ENCODE measurements around the gene RAB3C.

The RAB3C gene

DNA sequence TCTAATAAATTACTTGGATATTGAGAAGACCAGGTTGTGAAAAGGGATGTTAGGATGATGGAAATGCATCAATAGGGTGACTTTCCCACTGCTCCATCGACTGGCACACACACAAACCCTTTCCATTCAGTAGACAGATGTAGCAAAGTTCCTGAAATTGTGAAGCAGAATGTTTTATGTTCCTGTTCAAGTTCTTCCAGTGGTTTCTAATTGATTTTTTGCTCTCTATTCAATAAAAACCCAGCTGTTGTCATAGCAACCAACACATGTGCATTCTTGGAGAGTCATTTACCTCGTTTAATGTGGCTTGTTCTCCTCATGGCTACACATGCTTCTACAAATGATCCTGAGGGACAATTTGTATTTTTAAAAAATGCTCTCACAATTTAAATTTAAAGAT lies 244.6 kb downstream of the RAB3C start:
- no peak for DNase-seq (ENCODE audit: low read depth in 3 of 3)

DNA sequence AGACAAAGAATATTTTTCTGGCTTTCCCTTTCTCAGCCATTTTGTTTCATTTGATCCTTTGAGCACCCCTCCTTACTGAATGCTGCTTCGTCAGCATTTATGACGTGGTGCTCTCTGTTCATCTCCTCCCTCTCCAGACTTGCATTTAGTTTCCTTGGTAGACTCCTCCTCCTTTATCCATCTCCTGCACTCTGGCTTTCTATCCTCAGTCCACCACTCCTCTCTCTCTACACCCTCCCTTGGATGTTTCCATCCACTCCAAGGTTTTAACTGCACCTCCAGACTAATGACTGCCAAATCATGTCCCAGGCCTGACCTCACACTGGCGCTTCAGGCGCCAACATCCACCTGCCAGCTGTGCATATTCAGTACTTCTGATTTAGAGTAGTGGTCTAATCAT lies 245.4 kb downstream of the RAB3C start:
- DNase-seq (ENCODE audit: low read depth in 3 of 3) = no peak

DNA sequence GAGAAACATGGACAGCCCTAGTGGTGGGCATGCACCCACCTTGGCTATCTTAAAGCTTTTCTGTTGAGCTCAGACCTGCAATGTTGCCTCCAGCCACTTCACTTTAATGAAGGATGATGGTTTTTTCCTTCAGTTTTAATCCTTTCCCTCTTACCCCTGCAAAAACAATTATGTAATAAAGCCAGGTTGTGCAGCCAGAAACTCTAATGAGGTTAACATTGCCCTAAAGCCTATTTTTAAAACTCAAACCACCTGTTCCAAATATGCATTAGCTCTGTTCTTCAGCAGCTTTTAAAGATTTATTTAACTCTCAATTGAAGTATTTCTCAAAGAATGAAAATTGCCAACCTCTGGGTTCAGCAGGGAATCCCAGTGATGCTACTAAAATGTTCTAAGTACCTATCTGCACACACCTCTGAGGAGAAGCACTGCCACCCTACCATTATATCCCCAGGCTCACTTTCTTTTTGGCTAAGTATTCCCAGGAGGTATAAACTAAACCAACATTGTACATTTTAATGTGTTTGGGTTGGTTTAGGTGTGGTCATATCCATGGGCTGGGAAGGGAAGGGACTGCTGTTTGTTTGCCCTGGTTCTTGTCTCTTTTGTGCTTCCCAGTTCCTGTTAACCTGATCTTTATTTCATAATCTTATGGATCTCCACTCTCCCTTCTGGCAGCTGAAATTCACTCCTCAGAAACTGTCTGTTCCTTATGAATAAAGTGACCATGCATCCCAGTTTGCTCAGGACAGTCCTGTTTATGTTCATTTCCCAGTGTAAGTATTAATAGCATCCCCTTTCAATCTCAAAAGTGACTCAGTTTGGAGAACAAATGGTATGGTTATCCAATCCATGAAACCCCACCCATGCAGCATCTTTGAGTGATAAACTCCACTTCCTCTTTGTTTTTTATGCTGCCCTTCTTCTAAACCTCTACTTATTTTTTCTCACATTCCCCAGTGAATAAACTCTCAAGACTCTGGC lies 251.7 kb downstream of the RAB3C start:
- DNase-seq (ENCODE audit: low read depth in 3 of 3) = no peak

DNA sequence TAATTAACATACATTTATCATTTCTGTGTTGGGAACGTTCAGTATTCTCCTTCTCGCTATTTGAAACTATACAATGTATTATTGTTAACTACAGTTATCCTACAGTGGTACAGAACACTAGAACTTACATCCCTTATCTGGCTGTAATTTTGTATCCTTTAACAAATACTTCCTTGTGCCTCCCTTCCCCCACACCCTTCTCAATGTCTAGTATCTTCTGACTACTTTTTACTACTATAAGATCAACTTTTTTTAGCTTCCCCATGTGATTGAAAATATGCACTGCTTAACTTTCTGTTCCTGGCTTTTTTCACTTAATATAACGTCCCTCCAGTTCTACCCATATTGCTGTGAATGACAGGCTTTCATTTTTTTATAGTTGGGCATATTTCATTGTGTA lies 253.5 kb downstream of the RAB3C start:
- DNase-seq (ENCODE audit: low read depth in 3 of 3) = no peak

DNA sequence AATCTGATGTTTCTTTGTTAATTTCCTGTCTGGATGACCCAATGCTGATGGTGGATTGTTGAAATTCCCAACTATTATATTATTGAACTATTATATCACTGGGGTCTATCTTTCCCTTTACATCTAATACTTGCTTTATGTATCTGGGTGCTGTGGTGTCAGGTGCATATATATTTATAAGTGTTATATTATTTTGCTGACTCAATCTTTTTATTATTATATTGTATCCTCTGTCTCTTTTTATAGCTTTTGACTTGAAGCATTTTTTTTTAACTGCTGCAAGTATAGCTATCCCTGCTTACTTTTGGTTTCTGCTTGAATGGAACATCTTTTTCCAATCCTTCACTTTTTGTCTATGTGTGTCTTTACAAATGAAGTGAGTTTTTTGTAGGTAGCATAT lies 255.9 kb downstream of the RAB3C start:
- no peak for DNase-seq (ENCODE audit: low read depth in 3 of 3)

DNA sequence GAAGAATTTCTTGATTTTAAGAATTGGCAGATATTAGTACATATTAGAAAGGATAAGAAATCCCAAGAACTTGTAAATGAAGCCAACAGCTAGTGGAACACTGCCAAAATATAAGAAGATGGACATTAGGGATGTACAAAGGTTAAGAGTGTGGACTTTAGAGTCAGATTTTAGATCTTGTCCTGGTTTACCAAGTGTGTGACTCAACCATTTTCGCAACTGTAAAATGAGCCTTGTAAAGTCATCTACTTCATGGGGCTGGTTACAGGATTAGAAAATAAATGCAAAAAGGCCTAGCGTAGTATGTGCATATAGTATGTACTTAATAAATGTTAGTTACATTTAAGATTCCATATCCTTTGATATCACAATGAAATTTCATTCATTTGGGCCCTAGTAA lies 260.0 kb downstream of the RAB3C start:
- no peak for DNase-seq (ENCODE audit: low read depth in 3 of 3)

DNA sequence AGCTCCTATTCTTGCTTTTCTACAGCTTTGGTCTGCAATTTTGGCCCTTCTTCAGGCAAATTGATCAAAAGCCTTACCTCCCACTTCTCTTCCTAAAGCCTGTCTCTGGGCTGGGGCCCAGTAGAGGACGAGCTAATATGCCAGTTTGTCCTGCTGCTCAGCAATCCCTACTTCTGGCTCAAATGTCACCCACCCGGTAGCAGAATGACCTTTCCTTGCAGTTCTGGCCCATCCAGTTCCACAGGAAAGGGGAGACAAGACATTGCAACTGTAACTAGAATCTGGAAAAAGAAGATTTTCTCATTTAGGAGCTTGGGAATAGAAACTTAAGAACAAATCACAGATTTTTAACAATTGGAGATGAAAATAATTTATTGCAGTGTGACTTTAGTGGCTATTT lies 261.5 kb downstream of the RAB3C start:
- no peak for DNase-seq (ENCODE audit: low read depth in 3 of 3)

DNA sequence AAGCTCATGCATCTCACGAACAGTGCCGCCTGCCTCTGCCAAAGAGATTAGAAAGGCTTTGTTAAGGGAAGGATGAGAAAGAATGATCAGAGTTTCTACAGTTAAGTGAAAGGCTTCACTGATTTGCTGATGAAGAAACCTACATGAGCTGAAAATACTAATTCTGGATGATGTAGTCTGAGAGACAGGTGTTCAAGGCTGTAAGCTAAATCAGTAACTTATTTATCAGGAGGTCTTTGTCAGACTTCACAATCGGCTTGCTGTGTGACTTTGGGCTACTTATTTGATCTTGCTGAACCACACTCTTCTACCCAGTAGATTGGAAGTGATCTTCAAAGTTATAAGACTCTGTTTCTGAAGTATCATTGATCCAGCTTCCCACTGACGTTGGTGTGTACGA lies 264.2 kb downstream of the RAB3C start:
- DNase-seq (ENCODE audit: low read depth in 3 of 3) = no peak

DNA sequence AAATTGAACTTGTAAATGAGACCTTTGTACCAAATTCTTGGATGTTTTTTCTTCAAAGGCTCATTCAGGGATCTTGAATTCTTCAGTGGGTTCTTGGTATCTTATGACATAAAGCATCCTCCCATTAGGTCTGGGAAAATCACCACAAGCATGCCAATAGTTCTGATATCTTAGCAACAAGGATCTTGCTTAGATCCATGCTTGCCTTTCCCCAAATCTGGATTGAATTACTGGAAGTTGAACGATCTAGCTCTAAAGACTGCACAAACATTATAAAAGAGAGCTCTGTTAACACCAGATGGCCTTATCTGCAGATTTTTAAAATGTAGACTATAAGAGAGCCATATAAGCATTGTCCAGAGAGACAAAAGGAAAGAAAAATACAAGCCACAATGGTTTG lies 266.3 kb downstream of the RAB3C start:
- DNase-seq (ENCODE audit: low read depth in 3 of 3) = no peak

DNA sequence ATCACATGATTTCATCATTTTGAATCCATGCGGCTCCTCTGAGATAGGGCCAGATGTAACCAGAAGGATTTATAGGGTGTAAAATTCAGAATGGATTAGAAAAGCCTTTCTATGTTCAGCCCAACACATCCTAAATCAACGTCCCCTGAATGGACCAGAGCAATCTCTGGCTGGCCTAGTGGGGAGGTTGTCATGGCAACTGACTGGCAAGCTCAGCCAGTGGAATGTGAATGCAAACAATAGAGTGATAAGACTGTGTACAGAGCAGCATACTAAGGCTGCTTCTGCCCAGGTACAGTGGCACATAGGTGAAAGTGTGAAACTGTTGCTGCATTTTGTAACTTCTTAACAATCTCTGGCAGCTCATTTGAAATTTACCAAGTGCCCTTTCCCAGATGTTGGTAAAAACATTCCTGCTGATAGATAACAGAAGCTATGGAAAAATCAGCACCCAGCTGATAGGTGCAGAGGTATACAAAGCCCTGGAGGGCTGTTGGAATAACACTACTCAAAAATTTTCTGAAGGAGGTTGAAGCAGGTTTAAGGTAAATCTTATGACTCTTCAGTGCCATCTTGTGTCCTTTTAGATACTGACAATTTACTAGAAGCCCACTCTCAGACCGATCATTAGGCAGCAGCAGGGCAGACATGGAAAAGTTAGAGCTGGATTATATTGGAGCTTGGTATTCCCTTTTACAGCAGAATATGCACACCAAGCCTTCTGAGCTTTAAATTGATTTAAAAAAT lies 267.2 kb downstream of the RAB3C start:
- no peak for DNase-seq (ENCODE audit: low read depth in 3 of 3)

DNA sequence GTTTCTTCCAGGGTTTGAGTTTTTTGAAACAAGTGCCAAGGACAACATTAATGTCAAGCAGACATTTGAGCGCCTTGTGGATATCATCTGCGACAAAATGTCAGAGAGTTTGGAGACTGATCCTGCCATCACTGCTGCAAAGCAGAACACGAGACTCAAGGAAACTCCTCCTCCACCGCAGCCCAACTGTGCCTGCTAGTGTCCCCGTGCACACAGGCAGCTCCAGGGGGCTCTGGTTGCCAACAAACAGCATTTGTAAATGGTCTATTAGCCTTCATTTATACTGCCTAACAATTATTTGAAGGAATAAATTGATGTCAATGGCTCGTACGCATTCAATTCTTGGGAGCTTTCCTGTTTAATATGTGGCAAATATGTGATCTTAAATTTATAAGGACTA lies 268.3 kb downstream of the RAB3C start:
- DNase-seq (ENCODE audit: low read depth in 3 of 3) = no peak

DNA sequence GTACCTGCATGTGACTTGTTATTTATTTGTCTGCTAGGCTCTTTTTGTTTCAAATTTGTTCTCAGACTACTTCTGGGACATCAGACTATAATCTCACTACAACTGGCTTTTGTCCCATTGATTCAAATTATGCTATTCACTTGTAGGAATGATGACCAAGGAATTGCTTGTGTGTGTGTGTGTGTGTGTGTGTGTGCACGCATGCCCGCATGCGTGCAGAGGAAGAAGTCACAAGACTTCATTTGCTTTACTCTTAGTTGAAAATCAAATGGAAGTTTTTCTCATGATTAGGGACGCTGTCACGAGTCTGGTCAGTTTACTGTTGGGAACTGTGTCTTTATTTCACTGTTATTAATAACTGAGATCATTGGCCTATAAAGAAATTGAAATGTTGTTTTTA lies 268.7 kb downstream of the RAB3C start:
- DNase-seq (ENCODE audit: low read depth in 3 of 3) = no peak

DNA sequence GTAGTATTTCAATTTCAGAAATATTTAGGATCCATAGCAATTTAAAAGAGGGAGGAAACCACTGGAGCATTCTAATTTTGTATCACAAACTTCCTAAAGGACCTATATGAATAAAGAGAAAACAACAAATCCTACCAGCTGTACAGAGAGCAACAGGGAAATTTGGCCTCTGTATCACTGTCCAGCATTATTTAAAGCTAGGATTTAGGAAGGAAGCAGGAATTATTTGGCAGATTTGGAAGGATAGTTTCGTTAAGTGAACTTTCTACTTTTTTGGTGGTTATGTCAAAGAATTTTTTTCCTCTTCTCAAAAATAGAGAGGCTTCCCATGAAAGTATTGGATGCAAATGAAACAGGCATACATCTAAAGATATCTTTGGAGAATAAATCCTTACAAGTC lies 269.7 kb downstream of the RAB3C start:
- DNase-seq (ENCODE audit: low read depth in 3 of 3) = no peak

DNA sequence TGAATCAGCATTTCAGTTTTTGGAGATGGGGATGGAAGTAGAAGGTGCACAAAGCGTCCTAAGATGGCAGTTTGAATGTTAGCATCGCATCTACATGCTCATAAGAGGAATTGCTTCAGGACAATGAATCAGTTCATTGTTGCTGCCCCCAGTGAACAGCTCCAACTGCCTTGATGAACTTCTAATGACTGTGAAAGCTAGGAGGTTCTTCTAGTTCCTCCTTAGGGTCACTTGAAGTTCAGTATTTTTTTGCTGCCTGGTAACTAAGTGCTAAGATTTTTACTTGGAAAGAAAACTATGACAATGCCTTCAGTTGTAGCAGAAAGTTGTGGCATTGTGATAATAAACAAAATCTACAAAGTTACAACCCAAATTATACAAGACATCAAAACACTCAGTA lies 271.6 kb downstream of the RAB3C start:
- DNase-seq (ENCODE audit: low read depth in 3 of 3) = no peak

DNA sequence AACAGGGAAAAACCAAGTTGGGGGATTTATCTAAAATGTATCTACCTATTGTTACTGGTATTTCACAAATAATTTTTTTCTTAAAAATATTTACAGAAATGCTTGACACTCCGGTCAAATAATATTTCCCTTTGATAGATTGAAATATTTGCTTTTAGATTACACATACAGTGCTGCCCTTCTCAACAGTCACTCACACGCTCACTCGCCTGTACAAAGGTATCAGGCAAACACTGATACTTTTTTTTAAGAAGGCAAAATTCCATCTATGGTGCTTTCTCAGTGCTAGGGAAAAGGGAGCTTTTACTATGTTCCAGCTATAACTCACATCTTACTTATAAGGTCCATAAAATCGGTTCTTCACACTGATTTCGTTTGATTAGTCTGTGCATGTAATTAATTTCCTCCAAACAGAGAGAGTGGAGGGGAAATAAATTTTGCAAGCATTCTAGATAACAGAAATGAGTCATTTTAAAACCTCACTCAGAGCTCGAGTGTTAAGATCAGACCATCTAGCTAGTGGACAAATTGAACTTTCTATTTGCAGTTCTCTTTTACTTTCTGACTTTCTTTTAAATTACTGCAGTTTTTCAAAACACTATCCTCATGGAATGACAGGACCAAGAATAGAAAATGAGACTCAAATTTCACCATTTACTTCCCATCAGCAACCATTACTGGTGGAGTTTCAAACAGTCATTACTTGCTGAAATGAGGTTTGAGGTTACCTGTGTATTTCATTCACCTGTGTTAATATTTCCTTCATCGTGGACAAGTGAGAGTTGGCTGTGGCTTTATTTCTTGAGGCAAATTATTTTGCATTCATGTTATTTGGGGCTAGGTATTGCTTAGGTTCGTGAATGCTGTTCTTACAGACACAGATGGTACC lies 273.2 kb downstream of the RAB3C start:
- DNase-seq (ENCODE audit: low read depth in 3 of 3) = no peak

DNA sequence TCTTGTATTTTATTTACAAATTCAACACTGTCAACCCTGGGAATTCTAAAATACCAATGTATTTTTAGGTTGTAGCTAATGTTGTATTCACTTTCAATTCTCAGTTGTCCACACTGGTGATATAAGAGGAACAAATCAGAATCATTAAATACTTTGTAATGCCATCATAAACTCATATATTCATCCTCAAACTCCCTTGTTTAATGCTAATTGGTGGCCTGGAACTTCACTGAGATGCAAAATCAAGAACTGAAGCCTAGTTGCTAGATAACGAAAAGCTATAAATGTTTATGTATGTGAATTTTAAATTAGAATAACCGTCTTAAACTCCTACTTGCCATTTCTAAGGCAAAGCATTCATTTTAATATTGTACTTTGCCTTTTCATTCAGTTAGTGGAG lies 274.7 kb downstream of the RAB3C start:
- DNase-seq (ENCODE audit: low read depth in 3 of 3) = no peak

DNA sequence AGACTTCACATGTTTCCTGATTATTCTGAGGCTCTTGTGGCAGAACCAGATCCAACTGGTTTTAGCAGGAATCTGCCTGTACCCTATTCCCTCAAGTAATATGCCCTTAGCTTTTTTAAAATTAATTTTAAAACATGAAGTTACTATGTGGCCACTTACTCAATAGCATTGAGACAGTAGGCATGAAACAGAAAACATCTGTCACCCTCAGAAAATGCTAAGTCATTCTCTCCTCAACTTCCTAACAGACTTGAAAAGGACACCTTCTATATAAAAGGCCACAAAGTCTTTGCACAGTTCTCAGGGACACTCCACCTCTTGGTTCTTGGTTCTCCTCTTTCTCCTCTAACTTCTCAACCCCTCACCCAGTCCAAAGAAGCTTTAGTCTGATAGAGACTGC lies 277.8 kb downstream of the RAB3C start:
- no peak for DNase-seq (ENCODE audit: low read depth in 3 of 3)

DNA sequence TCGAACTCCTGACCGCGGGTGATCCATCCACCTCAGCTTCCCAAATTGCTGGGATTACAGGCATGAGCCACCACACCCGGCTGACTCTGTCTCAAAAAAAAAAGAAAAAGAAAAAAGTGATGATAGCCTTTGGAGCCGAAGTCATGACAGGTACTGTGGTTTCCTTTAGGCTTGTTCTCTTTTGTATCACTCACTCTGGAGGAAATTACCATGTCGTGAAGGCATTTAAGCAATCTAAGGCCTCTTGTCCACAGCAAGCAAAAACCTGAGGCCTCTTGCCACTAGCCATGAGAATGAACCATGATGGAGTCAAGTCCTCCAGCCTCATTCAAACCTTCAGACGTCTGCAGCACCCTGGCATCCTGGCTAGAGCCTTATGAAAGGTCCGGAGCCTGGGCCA lies 286.1 kb downstream of the RAB3C start:
- no peak for DNase-seq (ENCODE audit: low read depth in 3 of 3)

DNA sequence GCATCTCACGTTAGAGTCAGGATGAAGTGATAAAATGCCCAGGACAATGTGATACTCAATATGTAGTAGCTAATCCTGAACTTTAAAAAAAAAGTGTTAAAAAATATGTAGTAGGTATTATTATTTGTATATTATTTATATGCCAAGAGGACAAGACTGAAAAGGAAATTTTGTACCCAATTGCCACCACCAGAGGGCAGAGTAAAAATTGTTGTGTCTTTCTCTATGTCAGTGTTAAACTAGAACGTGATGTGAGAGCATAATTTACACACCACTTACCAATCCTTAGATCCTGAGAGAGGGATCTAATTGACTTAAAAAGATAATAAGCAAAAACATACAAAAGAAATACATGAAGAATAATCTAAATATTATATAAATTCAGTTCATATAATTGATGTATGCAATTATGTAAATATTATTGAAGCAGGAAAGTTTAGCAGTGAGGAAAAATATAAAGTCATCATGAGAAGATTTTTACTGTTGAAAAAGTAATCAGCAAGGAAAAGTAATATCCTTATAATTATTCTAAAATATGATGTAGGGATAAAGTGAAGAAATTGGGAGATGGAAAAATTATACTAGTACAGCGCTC lies 288.9 kb downstream of the RAB3C start:
- no peak for DNase-seq (ENCODE audit: low read depth in 3 of 3)

DNA sequence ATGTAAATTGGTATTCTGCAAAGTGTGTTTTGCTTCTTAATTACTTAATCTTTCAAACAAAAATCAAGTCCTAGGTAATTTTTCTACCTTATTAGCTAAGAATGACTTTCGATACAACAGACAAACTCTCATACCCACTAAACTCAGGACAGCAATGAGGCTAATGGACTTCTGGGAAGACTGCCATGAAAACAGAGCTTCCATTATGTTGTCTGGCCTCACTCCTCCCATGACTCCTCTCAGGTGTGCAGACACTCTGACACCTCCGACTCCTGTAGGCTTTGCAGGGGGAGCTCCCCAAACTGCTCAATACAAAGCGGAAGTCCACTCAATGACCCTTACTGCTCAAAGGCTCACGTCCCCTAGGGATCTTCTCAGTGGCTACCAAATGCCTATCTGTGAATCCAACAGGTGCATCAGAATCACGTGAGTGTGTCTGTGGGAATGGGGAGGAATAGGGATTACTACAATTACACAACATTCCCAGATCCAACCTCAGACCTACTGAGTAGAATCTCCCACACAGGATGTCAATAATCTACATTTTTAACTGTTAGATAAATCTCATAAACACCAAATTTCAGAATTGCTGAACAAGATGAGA lies 289.9 kb downstream of the RAB3C start:
- DNase-seq (ENCODE audit: low read depth in 3 of 3) = no peak

DNA sequence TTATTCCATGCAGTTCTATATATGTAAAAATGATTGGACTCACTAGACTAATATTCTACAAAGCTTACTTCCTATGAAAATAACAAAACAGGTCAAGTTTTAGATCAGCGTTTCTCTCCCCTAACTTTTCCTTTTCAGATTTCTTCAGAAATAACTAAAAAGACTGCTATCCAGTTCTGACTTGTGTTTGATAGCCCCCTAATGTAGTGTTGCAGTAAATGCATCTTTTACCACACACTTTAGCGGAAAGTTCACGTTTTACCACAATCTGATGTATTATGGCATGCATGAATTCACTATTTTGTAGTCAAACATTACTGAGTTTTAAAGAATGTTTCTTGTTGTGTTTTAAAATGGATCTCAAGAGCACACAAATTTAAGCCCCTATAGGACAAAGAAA lies 292.7 kb downstream of the RAB3C start:
- no peak for DNase-seq (ENCODE audit: low read depth in 3 of 3)

Measured in stimulated activated CD4-positive, alpha-beta T cell treated with anti-CD3 and anti-CD28 coated beads, TNF-alpha, amount 100 ng/mL, for 48 hours (primary cell).